Peyer's patch (tissue), 4 donors: ENCODE measurements around the gene AMZ2.
"Not testable (repeated sequence)": the region's sequence is repeated elsewhere in the genome, so short reads cannot be mapped to it uniquely, and the experiment has no call there.

Experiments
- CTCF ChIP-seq, 6 experiments: fragments of 450-650 bp in 4 of 6; fragments of 200-600 bp in 2 of 6; sonication (generic) in 1 of 6; IDR thresholded peaks; one replicate each; pipeline ENCODE4 v1.5.1; 2017 to 2019; ENCODE audit warnings: antibody characterized with exemption in 6 of 6, mild to moderate bottlenecking in 3 of 6, moderate library complexity in 1 of 6
- POLR2A ChIP-seq, 2 donors: fragments of 450-650 bp; IDR thresholded peaks; one replicate each; pipeline ENCODE4 v1.5.1; 2017; ENCODE audit warnings: antibody characterized with exemption in 2 of 2, mild to moderate bottlenecking in 2 of 2, moderate library complexity in 2 of 2

GRCh38 chr17:68276339-68276738, 28.5 kb downstream of the AMZ2 start:
- TF ChIP-seq CTCF, POLR2A (IDR thresholded peaks at IDR 0.05): not testable (repeated sequence)
